Astrocyte of the hippocampus (primary cell): ENCODE results near the gene C1orf74.
A peak's percentile ranks its signal among the peaks of the same experiment; 100 is the strongest.

Experiments used
- DNase-seq: peaks from one replicate; pipeline ENCODE4 v3.0.0; 2011; ENCODE audit warnings: low read depth, low spot score

The C1orf74 gene

DNA sequence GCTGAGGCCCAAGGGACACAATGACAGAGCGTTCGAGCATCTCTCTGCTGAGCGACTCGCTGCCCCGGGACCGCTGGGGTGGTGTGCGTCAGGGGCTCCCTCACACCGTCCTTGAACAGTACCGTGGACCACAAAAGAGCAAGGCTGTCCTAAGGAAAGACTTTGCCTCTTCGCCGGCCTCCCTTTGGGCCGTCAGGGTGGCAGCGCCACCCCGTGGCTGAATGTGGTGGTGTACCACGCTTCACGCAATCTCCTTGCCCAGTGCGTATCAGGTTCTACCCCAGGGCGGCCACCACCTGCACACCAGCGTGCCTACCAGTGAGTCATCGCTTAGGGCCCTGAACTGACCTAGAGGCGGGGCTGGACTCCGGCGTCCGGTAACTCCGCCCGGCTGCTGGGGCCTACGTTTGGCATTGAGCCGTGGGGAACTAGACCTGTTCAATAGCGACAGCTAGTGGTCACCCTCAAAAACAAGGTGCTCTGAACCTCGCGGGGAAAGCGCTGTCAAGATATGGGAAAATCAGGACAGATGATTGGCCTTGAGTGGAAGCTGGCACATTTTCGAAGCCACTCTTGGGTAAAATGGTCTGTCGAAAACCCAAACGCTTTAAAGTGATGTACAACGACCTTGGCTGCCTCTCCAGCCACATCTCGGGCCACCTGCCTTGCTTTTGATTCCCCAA lies 36.6 kb downstream of the C1orf74 start:
- DNase-seq: peak; percentile 89

GRCh38 chr1:209746451-209747165 lies 37.8 kb downstream of the C1orf74 start:
- DNase-seq: no peak

DNA sequence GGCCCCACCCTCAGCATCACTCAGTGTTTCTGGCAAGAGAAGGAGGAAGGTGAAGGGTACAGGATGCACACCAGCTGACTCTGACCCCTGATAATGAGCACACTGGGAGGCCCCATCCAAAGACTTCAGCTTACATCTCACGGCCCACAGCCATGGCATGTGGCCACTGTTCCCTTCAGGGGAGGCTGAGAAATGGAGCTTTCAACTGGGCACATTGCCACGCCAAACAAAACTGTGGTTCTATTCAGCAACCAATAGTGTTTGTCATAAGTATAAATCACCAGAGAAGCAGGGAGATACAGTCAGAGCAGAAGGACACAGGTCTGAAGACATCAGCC lies 41.2 kb downstream of the C1orf74 start:
- DNase-seq: peak; percentile 88

DNA sequence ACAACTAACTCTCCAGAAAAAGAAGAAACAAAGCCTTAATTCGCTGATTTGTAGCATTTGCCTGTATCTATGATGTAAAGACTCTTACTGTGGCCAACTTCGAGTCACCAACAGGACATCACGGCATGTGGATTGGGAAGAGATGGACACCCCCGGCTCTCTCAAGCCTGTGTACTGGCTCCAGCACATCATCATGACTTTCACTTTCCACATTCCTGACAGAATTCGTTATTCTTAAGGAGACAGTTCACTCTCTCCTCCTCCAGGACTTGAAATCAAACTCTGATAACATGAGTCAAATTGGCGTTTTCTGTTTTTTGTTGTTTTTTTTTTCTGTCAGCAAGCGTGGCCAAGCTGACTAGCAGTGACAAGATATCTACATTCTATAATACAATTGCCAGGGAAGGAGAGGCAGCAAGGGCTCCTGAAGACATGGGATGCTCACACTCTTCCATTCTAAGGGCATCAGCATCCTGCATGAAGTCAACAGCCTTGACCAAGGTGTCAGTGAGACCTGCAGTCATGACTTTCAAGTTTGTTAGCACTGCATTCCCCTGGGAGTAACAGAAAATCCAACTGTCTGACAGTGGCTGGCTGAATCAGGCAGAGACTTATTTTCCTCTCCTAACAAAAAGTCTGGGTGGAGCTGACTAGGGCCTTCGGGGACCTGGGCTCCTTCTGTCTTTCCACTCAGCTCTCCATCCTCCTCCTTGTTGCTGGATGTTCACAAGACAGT lies 41.8 kb downstream of the C1orf74 start:
- peak; percentile 4 for DNase-seq

DNA sequence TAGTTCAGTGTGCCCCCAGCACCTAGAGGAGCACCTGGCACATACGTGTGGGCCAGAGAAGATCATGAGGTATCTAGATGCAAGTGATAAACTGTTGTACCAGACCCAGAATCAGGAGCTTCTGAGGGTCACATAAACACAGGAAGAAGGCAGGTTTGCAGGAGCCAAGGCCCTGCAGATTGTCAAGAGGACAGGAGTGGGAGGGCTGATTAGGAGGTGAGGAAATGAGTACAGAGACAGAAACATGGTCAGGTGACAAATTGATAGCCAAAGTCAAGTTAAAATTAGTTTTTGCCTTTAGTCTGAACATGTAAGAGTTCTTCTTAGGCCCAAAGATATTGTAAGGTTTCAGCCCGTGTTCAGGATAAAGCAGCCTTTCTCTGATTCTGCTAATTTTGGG lies 42.5 kb downstream of the C1orf74 start:
- no peak for DNase-seq

DNA sequence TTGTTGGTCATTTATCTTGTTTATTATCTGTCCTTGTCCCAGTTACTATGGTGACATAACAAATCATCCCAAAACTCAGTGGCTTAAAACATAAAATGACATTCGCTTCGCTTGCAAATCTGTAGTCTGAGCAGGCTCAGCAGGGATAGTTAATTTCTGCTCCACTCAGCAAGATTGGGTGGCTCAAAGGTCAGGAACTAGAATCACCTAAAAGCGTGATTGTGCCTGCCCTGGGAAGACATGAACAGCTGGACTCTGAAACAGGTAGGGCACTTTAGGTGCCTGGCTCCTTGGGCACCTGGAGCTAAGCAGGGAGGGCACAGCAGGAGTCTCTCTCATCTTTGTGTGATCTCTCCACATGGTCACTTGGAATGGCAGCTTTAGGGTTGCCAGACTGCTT lies 43.2 kb downstream of the C1orf74 start:
- no peak for DNase-seq

DNA sequence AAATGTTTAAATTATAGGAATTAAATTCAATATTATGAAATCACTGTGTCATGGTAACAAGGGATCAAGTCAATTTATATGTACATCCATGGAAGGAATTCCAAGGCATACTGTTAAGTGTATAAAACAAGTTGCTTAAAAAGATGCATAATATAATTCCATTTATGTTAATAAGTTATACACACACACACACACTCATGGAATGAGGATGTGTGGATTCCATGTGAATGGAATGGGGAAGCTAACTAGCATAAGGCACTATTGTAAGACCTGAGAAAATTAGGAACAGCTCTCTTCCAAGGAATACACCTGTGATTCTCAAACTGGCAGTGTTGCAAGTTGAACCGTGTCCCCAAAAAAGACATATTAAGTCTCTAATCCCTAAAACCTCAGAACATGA lies 46.1 kb downstream of the C1orf74 start:
- no peak for DNase-seq

GRCh38 chr1:209737118-209737505 lies 47.2 kb downstream of the C1orf74 start:
- no peak for DNase-seq

DNA sequence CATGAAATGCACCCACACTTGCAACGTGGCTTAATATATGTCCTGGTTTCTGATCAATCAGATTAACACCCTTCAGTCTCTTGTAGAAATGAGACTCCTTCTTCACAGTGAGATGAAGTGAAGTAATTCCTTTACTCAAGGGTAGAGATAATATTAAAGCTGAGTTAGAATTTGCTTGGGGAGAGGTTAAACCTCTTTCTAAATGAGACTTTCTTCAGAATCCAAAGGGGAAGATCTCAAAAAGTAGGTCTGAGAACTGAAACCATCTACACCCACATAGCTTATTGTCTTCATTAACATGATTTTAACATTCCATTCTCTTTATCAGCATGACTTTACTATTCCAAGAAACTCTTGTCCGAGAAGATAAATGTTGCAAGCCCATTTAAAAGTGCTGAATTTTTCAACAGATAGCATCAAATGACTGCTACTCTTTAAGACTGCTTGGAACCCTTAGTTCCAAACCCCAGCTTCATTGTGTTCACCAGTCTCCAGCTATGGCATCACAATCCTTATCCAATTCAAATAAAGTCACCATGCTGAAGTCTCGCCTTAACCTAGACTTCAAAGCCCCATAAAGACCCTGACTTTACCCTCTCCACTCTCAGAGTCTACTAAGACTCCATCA lies 47.8 kb downstream of the C1orf74 start:
- DNase-seq: no peak

DNA sequence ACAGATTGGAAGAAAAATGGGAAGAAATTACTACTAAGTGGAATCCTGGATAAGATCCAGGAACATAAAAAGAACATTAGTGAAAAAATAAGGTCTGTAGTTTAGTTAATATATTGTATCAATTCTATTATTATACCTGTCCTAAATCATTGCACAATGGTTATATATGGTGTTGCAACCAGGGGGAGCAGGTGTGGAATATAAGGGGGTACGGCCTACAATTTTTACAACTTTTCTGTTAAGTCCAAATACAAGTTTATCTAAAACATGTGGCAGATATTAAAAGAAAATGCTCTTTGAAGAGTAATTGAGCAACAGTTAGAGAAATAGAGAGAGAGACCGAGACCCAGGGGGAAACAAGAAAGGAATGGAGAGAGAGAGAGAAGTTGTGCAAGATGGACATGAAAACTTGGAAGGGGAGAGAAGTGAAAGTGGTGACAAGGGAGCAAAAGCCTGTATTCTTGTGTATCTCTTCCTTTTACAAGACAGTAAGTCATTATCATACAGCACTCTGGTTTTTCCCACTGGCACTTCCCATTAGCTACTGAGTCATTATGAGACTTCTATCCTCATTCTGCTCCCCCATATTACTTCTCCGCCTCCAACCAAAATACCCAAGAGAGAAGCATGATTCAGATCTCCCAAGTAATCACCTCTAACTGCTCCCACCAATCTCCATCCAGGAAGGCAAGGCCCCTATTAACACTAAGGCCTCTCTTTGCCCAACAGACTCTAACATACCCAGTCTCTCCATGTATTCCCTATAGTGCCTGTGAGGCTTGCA lies 50.8 kb downstream of the C1orf74 start:
- DNase-seq: no peak

- no peak for DNase-seq
These were observed 51.6 kb downstream of the C1orf74 start for GRCh38 chr1:209732725-209733124.

DNA sequence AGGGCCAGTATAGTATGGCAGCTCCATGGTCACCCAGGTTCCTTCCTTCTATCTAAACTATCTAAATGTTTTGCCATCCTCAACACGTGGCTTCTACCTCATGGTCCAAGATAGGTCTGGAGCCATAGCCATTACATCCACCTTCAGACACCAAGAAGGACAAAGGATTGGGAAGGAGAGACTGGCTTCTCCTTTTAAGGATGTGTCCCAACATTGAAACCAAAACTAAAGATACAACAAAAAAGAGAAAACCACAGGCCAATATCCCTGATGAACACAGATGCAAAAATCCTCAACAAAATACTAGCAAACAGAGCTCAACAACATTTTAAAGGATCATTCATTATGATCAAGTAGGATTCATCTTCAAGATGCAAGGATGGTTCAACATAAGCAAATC lies 54.9 kb downstream of the C1orf74 start:
- no peak for DNase-seq
